Gastroesophageal sphincter (tissue), 3 donors: ENCODE data around the gene GALNT2.

Source experiments
- CTCF ChIP-seq, 4 experiments: fragments of 200-600 bp in 2 of 4; fragments of 450-650 bp in 2 of 4; sonication (generic) in 1 of 4; IDR thresholded peaks; one replicate each; pipeline ENCODE4 v1.5.1; 2017 to 2019; ENCODE audit warnings: antibody characterized with exemption in 4 of 4, mild to moderate bottlenecking in 2 of 4, moderate library complexity in 2 of 4
- POLR2AphosphoS5 ChIP-seq: sonication (generic); formaldehyde crosslinking; IDR thresholded peaks from one replicate; pipeline ENCODE4 v1.6.1; 2017; ENCODE audit warnings: antibody characterized with exemption

- TF ChIP-seq CTCF (IDR thresholded peaks at IDR 0.05), result no peak
- no peak for TF ChIP-seq POLR2AphosphoS5
Measured at GRCh38 chr1:230210981-230211336, 143.9 kb downstream of the GALNT2 start.
